Prostate gland (tissue), 2 donors: ENCODE results near the gene DNAH8. TPM values are rescaled to one million over a fixed set of nuclear protein-coding genes. Genes with fewer than 3 reads are reported as not detected.
"Not testable (repeated sequence)": the region's sequence is repeated elsewhere in the genome, so short reads cannot be mapped to it uniquely, and the experiment has no call there.

Experiments
- DNase-seq: peaks from one replicate; pipeline ENCODE4 v3.0.0-alpha.2; 2019; ENCODE audit warnings: low spot score
- H3K27ac ChIP-seq, 2 donors: fragments of 200-600 bp; sonication (generic); 2 replicates each; pipeline ENCODE4 v1.5.1; 2017 to 2019
- H3K27me3 ChIP-seq: fragments of 200-600 bp; sonication (generic); replicated peaks from 2 replicates; pipeline ENCODE4 v1.5.1; 2019; ENCODE audit not compliant: insufficient read depth
- H3K36me3 ChIP-seq, 2 donors: fragments of 200-600 bp; sonication (generic); 1 replicate in 1 of 2; 2 replicates in 1 of 2; pipeline versions ENCODE4 v1.5.1 to v1.8.1; 2017 to 2019
- H3K4me1 ChIP-seq: fragments of 200-600 bp; sonication (generic); replicated peaks from 2 replicates; pipeline ENCODE4 v1.5.1; 2019
- H3K4me3 ChIP-seq, 2 donors: fragments of 200-600 bp; sonication (generic); 2 replicates each; pipeline ENCODE4 v1.5.1; 2017 to 2019
- H3K9me3 ChIP-seq: fragments of 200-600 bp; sonication (generic); 2 replicates; pipeline ENCODE4 v1.5.1; 2017
- CTCF ChIP-seq, 4 experiments: fragments of 200-600 bp in 2 of 4; fragments of 450-650 bp in 2 of 4; sonication (generic) in 2 of 4; IDR thresholded peaks; 1 replicate in 3 of 4; 2 replicates in 1 of 4; pipeline ENCODE4 v1.5.1; 2016 to 2019; ENCODE audit warnings: antibody characterized with exemption in 4 of 4, mild to moderate bottlenecking in 2 of 4, moderate library complexity in 2 of 4
- POLR2A ChIP-seq: fragments of 450-650 bp; IDR thresholded peaks from one replicate; pipeline ENCODE4 v1.6.1; 2016; ENCODE audit warnings: antibody characterized with exemption, mild to moderate bottlenecking
- POLR2AphosphoS5 ChIP-seq: sonication (generic); formaldehyde crosslinking; IDR thresholded peaks from one replicate; pipeline ENCODE4 v1.6.1; 2017; ENCODE audit warnings: antibody characterized with exemption
- WGBS: methylation state at CpG from one replicate; pipeline ENCODE4 v1.1.5; 2018; 5-methylcytosine and 5-hydroxymethylcytosine counted together
- intact Hi-C: fragments of 100-400 bp; cut with DNase I; formaldehyde crosslinking; loops from one replicate; pipeline ENCODE4 v1.14.2; 2022
- total RNA-seq, 2 donors: library from RNA; depleted of rRNA; stranded (reverse); fragments of >200 nt; gene quantifications; one replicate each; pipeline ENCODE4 v1.1.0, GENCODE V29; 2016

Gene DNAH8
- total RNA-seq, 2 donors from 2014 or later: 0.36 to 3.6 TPM

- H3K4me3 ChIP-seq: no peak overlapping the region
- no peak for TF ChIP-seq POLR2A
- TF ChIP-seq CTCF (IDR thresholded peaks at IDR 0.05): no peak
- no peak for TF ChIP-seq POLR2AphosphoS5
- DNase-seq: no peak
- 77% methylated on average over 2 of the region's 2 CpGs for WGBS
- H3K4me1 ChIP-seq: no peaks in the 10 kb centered on the region
- H3K36me3 ChIP-seq: no peaks in the 10 kb centered on the region
- no peaks in the 10 kb centered on the region for H3K27me3 ChIP-seq
- H3K27ac ChIP-seq: no peak overlapping the region
- intact Hi-C loops: no loop called here
- H3K9me3 ChIP-seq: no peaks in the 10 kb centered on the region
Observed at GRCh38 chr6:38867726-38868125, 152.6 kb downstream of the DNAH8 start.

- TF ChIP-seq CTCF (IDR thresholded peaks at IDR 0.05) (peak; percentile 39 to 74 (median 68)), POLR2A (no peak), POLR2AphosphoS5 (peak; percentile 18)
- peak; percentile 33 for DNase-seq
- 35% methylated on average over 15 of the region's 15 CpGs for WGBS
- H3K9me3 ChIP-seq: no peaks in the 10 kb centered on the region
- no peak overlapping the region for H3K27ac ChIP-seq
- intact Hi-C loops: loop anchor here (5.0 kb wide), 1 partner anchor 430 kb away; no protein-coding TSS in a partner anchor
- H3K4me3 ChIP-seq: no peak overlapping the region
- H3K27me3 ChIP-seq: no peaks in the 10 kb centered on the region
- no peaks in the 10 kb centered on the region for H3K36me3 ChIP-seq
- H3K4me1 ChIP-seq: no peaks in the 10 kb centered on the region
Observed at GRCh38 chr6:38871741-38872568, 156.8 kb downstream of the DNAH8 start.

- H3K4me1 ChIP-seq: no peaks in the 10 kb centered on the region
- TF ChIP-seq POLR2A: no peak
- TF ChIP-seq CTCF (IDR thresholded peaks at IDR 0.05): no peak
- TF ChIP-seq POLR2AphosphoS5: no peak
- H3K9me3 ChIP-seq: no peaks in the 10 kb centered on the region
- H3K36me3 ChIP-seq: no peaks in the 10 kb centered on the region
- intact Hi-C loops: loop anchor here (5.0 kb wide), 1 partner anchor 429 kb away; no protein-coding TSS in a partner anchor
- 82% methylated on average over 6 of the region's 6 CpGs for WGBS
- no peaks in the 10 kb centered on the region for H3K27me3 ChIP-seq
- H3K4me3 ChIP-seq: no peak overlapping the region
- H3K27ac ChIP-seq: no peak overlapping the region
- DNase-seq: no peak
Observed at GRCh38 chr6:38873001-38873400, 157.9 kb downstream of the DNAH8 start.

GRCh38 chr6:38873816-38874215 lies 158.7 kb downstream of the DNAH8 start:
- H3K9me3 ChIP-seq, H3K27me3 ChIP-seq, DNase-seq, H3K36me3 ChIP-seq, H3K4me3 ChIP-seq, H3K27ac ChIP-seq, H3K4me1 ChIP-seq: not testable (repeated sequence)
- intact Hi-C loops: loop anchor here (5.0 kb wide), 1 partner anchor 428 kb away; no protein-coding TSS in a partner anchor
- WGBS: 77% methylated on average over 1 of the region's 1 CpG

- Histone ChIP-seq H3K9me3 (no peaks in the 10 kb centered on the region), H3K4me3 (no peak overlapping the region), H3K27ac (no peak overlapping the region), H3K36me3 (no peaks in the 10 kb centered on the region), H3K4me1 (no peaks in the 10 kb centered on the region), H3K27me3 (no peaks in the 10 kb centered on the region)
- 69% methylated on average over 7 of the region's 7 CpGs for WGBS
- no peak for DNase-seq
- intact Hi-C loops: no loop called here
- TF ChIP-seq CTCF (IDR thresholded peaks at IDR 0.05) (no peak), POLR2AphosphoS5 (no peak), POLR2A (no peak)
Observed at GRCh38 chr6:38876475-38876874, 161.4 kb downstream of the DNAH8 start.
